OCI-LY7 (cell line): Measurements from ENCODE around the gene MEF2A. TPM values are rescaled to one million over a fixed set of nuclear protein-coding genes. Genes with fewer than 3 reads are reported as not detected.

Experiments
- BruUV-seq: library from RNA; stranded (reverse); fragments of 400-500 nt; replicated peaks from 2 replicates; lab custom pipeline; 2021; lab: Mats Ljungman, UMichigan
- CTCF ChIA-PET: fragments of 300-600 bp; sonication (Branson Sonifier 250); formaldehyde crosslinking; loops from one replicate; lab custom pipeline; 2022; ENCODE audit warnings: antibody characterized with exemption; ENCODE audit not compliant: unreplicated experiment; lab: Charles Lee
- POLR2A ChIA-PET: fragments of 300-600 bp; sonication (Branson Sonifier 250); formaldehyde crosslinking; loops from one replicate; lab custom pipeline; 2022; ENCODE audit warnings: antibody characterized with exemption; lab: Charles Lee
- DNase-seq: peaks from one replicate; pipeline ENCODE4 v3.0.0-alpha.2; 2015; ENCODE audit warnings: low spot score
- H2AFZ ChIP-seq: fragments of 200-600 bp; sonication (generic), shearing (Covaris generic); 2 replicates; pipeline ENCODE4 v1.6.1; 2014; ENCODE audit warnings: mild to moderate bottlenecking, antibody characterized with exemption, low read length, moderate library complexity
- H3K27ac ChIP-seq: fragments of 200-600 bp; sonication (generic); 2 replicates; pipeline ENCODE4 v1.5.1; 2014; ENCODE audit warnings: mixed run types, low read depth, mild to moderate bottlenecking, moderate library complexity, low read length, inconsistent platforms; ENCODE audit not compliant: poor library complexity, severe bottlenecking
- H3K36me3 ChIP-seq: fragments of 200-600 bp; sonication (generic); 2 replicates; pipeline ENCODE4 v1.6.1; 2014; ENCODE audit warnings: mild to moderate bottlenecking, antibody characterized with exemption, low read length, moderate library complexity, mixed read lengths; ENCODE audit not compliant: insufficient read depth
- H3K4me1 ChIP-seq: fragments of 200-600 bp; sonication (generic); 2 replicates; pipeline ENCODE4 v1.5.1; 2014; ENCODE audit warnings: mild to moderate bottlenecking, low read length; ENCODE audit not compliant: insufficient read depth, poor library complexity, severe bottlenecking
- H3K4me2 ChIP-seq: fragments of 200-600 bp; sonication (generic); 2 replicates; pipeline ENCODE4 v1.6.1; 2014; ENCODE audit warnings: mild to moderate bottlenecking, low read length
- H3K4me3 ChIP-seq: fragments of 200-600 bp; sonication (generic); 2 replicates; pipeline ENCODE4 v1.5.1; 2014; ENCODE audit warnings: mild to moderate bottlenecking, low read depth, low read length; ENCODE audit not compliant: poor library complexity, severe bottlenecking
- H3K79me2 ChIP-seq: fragments of 200-600 bp; sonication (generic); 2 replicates; pipeline ENCODE4 v1.6.1; 2016; ENCODE audit warnings: low read depth, mild to moderate bottlenecking, low read length, moderate library complexity, mixed read lengths; ENCODE audit not compliant: insufficient read depth
- H3K9me2 ChIP-seq: fragments of 200-600 bp; sonication (generic); 2 replicates; pipeline ENCODE4 v1.6.1; 2016; ENCODE audit warnings: mild to moderate bottlenecking, low read length, mixed read lengths; ENCODE audit not compliant: insufficient read depth
- H3K9me3 ChIP-seq: fragments of 200-600 bp; sonication (generic); 2 replicates; pipeline ENCODE4 v1.6.1; 2014; ENCODE audit warnings: mild to moderate bottlenecking, mixed run types, low read length, mixed read lengths
- H4K20me1 ChIP-seq: fragments of 200-600 bp; sonication (generic); 2 replicates; pipeline ENCODE4 v1.6.1; 2014; ENCODE audit warnings: mild to moderate bottlenecking, antibody characterized with exemption, low read length, moderate library complexity, mixed read lengths; ENCODE audit not compliant: insufficient read depth
- EZH2phosphoT487 ChIP-seq: fragments of 200-600 bp; sonication (generic); IDR thresholded peaks from 2 replicates; pipeline ENCODE4 v1.6.1; 2018; ENCODE audit warnings: low read depth, borderline replicate concordance, mild to moderate bottlenecking, mixed run types, antibody characterized with exemption, low read length, moderate library complexity, mixed read lengths
- intact Hi-C: fragments of 100-400 bp; cut with micrococcal nuclease; formaldehyde crosslinking; loops from one replicate; pipeline ENCODE4 v1.10.0; 2022; ENCODE audit not compliant: unreplicated experiment
- total RNA-seq, 2 experiments: library from RNA; depleted of rRNA in 1 of 2; stranded (reverse); fragments of >200 nt in 1 of 2; shearing (Covaris generic) in 1 of 2; gene quantifications; 2 replicates each; pipeline ENCODE4 v1.2.3, GENCODE V29; 2014 to 2022
- TF ChIP-seq, protein P1 (sequence below): fragments of 200-600 bp; sonication (generic); conservative IDR thresholded peaks from 2 replicates; pipeline ENCODE4 v1.5.1; 2014; ENCODE audit warnings: mild to moderate bottlenecking, antibody characterized with exemption, low read length, moderate library complexity, mixed read lengths

The MEF2A gene
- total RNA-seq, 2 experiments from 2014 or later: 28.0 to 38.2 TPM

DNA sequence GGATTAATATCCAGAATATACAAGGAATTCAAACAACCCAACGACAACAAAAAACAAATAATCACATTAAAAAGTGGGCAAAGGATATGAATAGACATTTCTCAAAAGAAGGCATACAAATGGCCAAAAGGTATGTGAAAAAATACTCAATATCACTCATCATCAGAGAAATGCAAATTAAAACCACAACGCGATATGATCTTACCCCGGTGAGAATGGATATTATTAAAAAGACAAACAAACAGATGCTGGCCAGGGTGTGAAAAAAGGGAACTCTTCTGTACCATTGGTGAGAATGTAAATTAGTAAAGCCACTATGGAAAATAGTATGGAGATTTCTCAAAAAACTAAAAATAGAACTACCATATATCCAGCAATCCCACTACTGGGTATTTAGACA, 43.5 kb upstream of the MEF2A start:
- POLR2A ChIA-PET: no interaction called here

DNA sequence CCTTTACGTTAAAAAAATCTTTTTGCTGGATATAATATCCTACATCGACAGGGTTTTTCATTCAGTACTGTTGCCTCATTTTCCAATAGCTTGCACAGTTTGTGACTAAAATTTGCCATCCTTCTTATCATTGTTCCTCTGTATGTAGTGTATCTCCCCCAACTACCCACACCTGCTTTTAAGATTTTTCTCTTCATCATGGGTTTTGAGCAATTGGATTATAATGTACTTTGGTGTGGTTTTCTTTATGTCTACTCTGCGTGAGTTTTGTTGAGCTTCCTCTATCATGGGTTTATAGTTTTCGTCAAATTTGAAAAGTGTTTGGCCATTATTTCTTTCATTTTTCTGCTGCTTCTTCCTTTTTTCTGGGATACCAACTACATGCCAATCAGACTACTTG, 39.6 kb upstream of the MEF2A start:
- POLR2A ChIA-PET: no interaction called here
- no TSS peak for BruUV-seq
- no peaks in the 10 kb centered on the region for H3K36me3 ChIP-seq

More for the DNA sequence above, 43.5 kb upstream of the MEF2A start:
- Histone ChIP-seq H4K20me1 (no peaks in the 10 kb centered on the region), H3K9me2 (no peaks in the 10 kb centered on the region), H3K79me2 (no peaks in the 10 kb centered on the region), H3K27ac (no peak overlapping the region), H3K4me1 (no peaks in the 10 kb centered on the region), H3K4me3 (no peak overlapping the region), H3K36me3 (no peaks in the 10 kb centered on the region), H3K9me3 (no peaks in the 10 kb centered on the region), H3K4me2 (no peak overlapping the region), H2AFZ (no peak overlapping the region)
- BruUV-seq: no TSS peak
- no peak for TF ChIP-seq EZH2phosphoT487
- TF ChIP-seq, protein P1, sequence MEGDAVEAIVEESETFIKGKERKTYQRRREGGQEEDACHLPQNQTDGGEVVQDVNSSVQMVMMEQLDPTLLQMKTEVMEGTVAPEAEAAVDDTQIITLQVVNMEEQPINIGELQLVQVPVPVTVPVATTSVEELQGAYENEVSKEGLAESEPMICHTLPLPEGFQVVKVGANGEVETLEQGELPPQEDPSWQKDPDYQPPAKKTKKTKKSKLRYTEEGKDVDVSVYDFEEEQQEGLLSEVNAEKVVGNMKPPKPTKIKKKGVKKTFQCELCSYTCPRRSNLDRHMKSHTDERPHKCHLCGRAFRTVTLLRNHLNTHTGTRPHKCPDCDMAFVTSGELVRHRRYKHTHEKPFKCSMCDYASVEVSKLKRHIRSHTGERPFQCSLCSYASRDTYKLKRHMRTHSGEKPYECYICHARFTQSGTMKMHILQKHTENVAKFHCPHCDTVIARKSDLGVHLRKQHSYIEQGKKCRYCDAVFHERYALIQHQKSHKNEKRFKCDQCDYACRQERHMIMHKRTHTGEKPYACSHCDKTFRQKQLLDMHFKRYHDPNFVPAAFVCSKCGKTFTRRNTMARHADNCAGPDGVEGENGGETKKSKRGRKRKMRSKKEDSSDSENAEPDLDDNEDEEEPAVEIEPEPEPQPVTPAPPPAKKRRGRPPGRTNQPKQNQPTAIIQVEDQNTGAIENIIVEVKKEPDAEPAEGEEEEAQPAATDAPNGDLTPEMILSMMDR: no peak
- no peak for DNase-seq
- intact Hi-C loops: no loop called here
- CTCF ChIA-PET: no interaction called here

DNA sequence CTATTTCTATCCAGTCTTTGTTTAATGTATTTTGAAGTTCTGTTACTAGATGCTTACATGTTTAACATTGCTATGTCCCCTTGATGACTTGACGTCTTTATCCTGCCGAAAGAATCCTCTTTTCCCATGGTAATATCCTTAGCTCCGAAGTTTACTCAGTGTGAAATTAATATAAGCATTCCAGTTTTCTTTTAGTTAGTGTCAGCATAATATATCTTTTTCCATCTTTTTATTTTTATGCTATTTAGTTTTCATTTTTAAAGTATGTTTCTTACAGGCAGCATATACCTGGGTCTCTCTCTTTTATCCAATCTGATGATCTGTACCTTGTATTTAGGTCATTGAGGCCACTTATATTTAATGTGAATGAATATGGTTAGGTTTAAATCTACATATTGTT, 39.1 kb upstream of the MEF2A start:
- Histone ChIP-seq H4K20me1 (no peaks in the 10 kb centered on the region), H3K79me2 (no peaks in the 10 kb centered on the region), H3K9me3 (no peaks in the 10 kb centered on the region), H3K4me2 (no peak overlapping the region), H3K4me3 (no peak overlapping the region), H3K36me3 (no peaks in the 10 kb centered on the region), H2AFZ (no peak overlapping the region), H3K4me1 (no peaks in the 10 kb centered on the region), H3K9me2 (no peaks in the 10 kb centered on the region), H3K27ac (no peak overlapping the region)
- no peak for DNase-seq
- ChIA-PET CTCF (no interaction called here), POLR2A (no interaction called here)
- no TSS peak for BruUV-seq
- TF ChIP-seq EZH2phosphoT487: no peak
- TF ChIP-seq, protein P1: no peak
- intact Hi-C loops: no loop called here

More for the DNA sequence above, 39.6 kb upstream of the MEF2A start:
- H3K4me2 ChIP-seq: no peak overlapping the region
- no peak overlapping the region for H3K27ac ChIP-seq
- H3K4me1 ChIP-seq: no peaks in the 10 kb centered on the region
- TF ChIP-seq, protein P1: no peak
- no peak for TF ChIP-seq EZH2phosphoT487
- CTCF ChIA-PET: no interaction called here
- no peaks in the 10 kb centered on the region for H3K9me3 ChIP-seq
- H2AFZ ChIP-seq: no peak overlapping the region
- H4K20me1 ChIP-seq: no peaks in the 10 kb centered on the region
- DNase-seq: no peak
- no peaks in the 10 kb centered on the region for H3K79me2 ChIP-seq
- H3K4me3 ChIP-seq: no peak overlapping the region
- intact Hi-C loops: no loop called here
- no peaks in the 10 kb centered on the region for H3K9me2 ChIP-seq
